GM21717 (cell line): ENCODE results near the gene NT5DC1.

Experiments used
- ATAC-seq: cut with Tn5 transposase; IDR thresholded peaks from one replicate; pipeline ENCODE4 v1.9.1; 2021; ENCODE audit warnings: mild to moderate bottlenecking, moderate library complexity; ENCODE audit not compliant: unreplicated experiment

NT5DC1 gene

GRCh38 chr6:116234689-116235088 lies 134.0 kb downstream of the NT5DC1 start:
- no peak for ATAC-seq

GRCh38 chr6:116238083-116238482 lies 137.4 kb downstream of the NT5DC1 start:
- ATAC-seq = no peak

- ATAC-seq = no peak
Measured at GRCh38 chr6:116239256-116239655, 138.6 kb downstream of the NT5DC1 start.

DNA sequence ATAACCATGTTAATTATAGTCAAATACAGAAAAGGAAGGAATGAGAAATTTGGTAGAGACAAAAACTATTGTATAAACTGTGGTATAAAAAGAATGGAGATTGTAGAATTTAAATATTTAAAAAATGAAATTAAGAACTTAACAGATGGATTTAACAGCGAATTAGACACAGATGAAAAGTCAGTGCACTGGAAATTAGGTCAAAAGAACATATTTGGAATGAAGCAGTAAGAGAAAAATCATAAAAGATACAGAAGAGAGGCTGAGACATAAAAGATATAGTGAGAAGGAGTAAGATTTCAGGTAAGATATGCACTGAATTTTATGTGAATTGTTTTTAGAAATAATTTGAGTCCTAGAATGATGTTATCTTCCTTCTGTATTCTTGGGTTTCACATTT lies 139.2 kb downstream of the NT5DC1 start:
- no peak for ATAC-seq

DNA sequence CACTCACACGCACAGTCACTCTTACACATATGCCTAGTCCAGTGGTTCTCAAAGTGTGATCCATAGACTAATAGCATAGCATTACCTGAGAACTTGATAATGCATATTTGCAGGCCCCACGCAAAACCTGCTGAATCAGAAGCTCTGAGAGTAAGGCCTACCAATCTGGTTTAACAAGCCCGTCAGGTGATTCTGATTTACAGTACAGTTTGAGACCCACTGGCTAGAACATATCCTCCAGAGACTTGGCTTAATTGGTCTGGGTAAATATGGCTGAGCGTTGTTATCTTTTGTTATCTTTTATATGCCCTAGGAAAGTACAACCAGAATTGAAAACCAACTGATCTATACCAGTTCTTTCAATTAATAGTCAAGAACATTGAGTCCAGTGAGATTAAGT lies 143.6 kb downstream of the NT5DC1 start:
- ATAC-seq = no peak

DNA sequence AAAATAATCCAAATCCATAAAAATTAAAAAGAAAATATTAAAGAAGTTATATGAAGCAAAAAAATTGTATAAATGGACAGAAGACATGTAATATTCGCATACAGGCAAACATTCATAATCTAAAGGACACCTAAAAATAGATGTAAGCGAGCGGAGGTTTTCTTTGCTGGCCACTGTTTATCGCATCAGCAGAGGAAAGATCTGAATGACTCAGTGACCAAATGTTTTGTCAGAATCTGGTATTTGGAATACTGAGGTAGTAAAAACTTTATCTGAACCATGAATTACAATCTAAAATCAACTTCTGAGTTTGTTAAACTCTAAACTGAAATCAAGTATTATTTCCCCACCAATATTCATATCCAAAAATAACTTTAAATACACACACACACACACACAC lies 145.4 kb downstream of the NT5DC1 start:
- no peak for ATAC-seq

DNA sequence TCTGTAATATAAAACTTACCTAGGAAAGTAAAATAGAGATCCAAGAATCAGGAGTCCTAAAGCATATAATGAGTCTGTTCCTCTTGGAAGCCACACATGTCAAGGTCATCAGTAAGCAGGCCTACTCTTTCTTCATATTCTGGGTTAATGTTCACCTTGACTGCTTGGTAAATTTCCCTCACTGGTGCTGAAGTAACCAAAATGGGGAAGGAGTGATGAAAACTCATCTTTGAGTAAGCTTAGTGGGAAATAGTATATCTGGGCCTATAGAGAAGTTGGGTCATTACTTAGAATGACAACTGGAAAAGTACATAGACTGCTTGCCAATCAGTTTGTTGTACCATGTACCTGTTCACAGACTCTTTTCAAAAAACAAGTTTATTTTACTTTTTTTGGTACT lies 146.6 kb downstream of the NT5DC1 start:
- no peak for ATAC-seq

DNA sequence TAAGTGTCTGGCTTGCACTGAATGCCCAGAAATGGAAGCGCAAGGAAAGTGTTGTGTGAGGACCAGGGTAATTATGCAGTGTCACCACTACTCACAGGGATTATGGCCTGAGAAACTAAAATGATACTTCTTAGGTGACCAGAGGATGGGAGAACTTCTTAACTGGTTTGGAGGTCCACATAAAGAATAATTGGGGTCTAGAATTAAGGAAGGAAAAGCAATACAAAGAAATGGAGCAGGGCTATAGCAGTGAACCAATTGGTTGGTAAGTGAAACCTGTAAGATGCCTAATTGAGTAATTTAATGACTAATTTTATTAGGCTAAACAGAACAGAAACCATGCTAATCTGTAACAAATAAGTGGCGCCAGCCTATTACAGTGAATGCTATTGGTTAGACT lies 147.9 kb downstream of the NT5DC1 start:
- no peak for ATAC-seq

- no peak for ATAC-seq
Measured at GRCh38 chr6:116251568-116252384, 151.1 kb downstream of the NT5DC1 start.

DNA sequence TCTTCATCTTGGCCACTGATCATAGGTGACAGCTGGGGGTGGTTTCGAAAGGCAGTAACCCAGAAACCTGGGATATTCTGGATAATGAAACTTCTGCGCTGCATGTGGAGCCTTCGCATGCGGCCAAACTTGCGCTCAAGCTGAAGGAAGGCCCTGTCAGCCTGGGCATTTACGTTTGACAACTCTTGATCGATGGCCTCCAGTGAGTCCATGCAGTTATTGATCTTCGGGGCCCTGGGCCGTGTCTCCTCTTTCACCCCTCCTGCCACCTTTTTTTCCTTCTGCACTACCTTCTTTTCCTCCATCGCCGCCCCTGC lies 152.5 kb downstream of the NT5DC1 start:
- no peak for ATAC-seq

DNA sequence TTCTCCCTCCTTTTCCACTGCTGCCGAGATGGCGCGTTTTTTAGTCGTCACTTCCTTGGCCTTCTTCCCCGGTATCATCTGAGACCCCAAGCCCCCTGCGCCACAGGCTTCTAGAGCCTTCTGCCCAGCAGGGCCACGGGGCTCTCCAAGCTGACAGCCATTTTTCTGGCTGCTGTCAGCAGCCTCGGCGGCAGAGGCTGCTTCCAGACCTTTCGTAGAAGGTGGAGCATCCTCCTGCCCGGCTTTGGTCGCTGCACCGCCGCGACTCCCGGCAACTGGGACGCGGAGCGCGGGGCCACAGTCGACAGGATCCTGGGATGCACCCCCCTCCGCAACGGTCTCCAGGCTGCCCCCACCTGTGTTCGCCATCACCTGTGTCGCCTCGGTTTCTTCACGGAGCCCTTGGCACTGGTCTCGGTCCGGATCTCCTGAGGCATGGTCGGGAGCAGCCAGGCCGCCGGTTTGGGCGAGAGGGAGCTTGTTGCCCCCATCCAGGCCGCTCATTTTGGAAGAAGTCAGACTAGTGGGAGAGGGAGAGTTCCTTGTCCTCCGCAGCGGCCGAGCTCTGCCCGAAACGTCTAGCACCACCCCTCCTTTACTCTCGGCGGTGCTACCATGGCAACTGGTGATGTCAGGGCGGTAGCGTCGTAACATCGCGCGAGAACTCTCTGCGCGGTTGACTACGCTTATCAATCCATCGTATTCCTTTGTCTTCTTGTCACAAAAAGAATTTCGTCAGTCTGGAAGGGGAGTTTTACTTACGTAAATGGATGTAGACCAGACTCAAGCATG lies 153.0 kb downstream of the NT5DC1 start, which contains the start of gene TSPYL4:
TSS of gene TSPYL4 (minus strand) at position 571 of the 792 bp plus-strand sequence. CDS start at position 504, 67 bp downstream.
- peak; percentile 100 for ATAC-seq

- peak; percentile 25 for ATAC-seq
Measured at GRCh38 chr6:116254297-116255056, 153.8 kb downstream of the NT5DC1 start.

DNA sequence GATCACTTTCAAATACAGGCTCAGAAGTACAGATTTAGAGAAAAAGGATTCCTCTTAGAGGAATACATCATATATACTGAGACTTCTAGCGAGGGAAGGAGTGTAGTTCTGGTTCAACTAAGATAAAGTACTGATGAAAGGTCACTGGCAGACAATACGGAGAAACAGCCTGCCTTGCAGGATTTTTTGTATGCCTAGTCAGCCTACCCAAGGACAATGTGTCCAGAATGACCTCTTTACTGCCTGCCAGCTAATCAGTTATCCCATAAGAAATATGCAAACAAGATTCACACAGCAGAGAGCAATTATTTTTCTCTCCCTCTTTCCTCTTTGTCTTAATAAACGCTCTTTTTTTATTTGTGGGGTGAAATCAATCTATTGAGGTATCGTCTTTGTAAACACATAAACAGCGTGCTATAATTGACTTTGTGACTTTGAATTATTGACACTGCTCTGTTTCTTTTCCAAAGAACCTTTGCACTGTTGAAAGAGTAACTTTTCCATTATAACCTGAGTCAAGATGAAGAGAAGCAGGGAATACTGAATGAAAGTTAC lies 154.7 kb downstream of the NT5DC1 start:
- ATAC-seq = no peak

- ATAC-seq = no peak
Measured at GRCh38 chr6:116256694-116257093, 156.0 kb downstream of the NT5DC1 start.

GRCh38 chr6:116258520-116258919 lies 157.9 kb downstream of the NT5DC1 start:
- no peak for ATAC-seq

- no peak for ATAC-seq
Measured at GRCh38 chr6:116263353-116263752, 162.7 kb downstream of the NT5DC1 start.

DNA sequence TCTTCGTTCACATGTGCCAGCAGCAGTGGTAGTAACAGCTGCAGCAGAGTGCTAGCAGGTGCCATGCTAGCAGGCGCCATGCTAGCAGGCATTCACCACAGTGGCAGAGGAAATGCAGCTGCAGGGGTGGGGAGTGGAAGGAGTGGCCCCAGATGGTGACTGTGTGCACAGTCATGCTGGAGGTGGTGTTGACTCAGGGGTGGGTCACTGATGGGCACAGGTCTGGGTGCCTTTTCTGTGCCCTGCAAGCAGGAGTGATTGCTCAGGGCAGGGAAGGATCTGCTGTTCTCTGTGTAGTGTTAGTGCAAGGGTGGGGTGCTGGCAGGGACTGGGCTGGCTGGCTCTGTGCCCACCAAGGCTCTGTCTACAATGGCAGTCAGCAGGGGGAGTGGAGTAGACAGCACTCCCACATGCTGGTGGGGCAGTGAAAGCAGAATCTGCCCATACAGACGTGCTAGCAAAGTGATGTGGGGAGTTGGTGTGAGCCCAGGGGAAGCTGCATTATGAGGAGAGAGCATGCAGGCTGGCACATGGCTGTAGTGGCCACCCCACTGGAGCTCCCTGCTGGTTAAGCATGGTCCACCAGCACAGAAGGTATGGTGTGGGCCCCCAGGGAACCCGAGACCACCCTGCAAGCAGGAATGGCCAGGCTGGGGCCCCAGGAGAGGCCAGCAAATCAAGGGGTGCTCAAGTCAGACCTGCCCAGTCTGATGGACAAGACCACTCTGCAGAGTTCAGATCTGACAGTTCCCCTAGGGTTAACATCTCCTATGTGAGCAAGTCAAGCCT lies 164.6 kb downstream of the NT5DC1 start:
- ATAC-seq = no peak

DNA sequence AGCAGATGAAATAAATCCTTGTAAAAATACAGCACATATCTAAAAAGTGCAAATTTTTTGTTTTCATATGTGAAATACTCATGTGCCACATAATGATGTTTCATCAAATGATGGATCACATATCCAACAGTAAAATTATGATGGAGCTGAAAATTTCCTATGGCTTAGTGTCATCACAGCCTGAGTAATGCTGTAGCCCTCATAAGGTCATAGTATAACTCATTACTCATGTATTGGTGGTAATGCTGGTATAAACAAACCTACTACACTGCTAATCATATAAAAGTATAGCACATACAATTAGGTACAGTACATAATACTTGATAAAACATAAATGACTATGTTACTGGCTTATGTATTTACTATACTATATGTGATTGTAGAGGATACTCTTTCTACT lies 166.2 kb downstream of the NT5DC1 start:
- ATAC-seq = no peak

DNA sequence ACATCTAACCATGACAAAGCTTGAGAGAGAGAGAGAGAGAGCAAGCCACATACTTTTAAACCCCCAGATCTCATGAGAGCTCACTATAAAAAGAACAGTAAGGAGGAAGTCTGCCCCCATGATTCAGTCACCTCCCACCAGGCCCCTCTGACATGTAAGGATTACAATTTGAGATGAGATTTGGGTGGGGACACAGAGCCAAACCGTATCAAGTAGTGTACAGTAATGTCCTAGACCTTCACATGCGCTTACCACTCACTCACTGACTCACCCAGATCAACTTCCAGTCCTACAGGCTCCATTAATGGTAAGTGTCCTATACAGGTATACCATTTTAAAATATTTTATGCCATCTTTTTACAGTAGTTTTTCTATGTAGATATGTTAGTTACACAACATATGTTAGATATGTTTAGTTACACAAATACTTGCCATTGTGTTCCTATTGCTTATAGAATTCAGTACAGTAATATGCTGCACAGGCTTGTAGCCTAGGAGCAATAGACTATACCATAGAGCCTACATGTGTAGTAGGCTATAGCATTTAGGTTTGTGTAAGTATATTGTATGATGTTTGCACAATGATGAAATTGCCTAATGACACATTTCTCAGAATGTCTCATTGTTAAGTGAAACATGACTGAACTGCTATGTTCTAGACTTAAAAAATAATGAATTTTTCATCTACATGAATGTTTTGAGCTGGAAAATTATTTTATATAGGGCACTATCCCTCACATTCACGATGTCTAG lies 167.4 kb downstream of the NT5DC1 start:
- ATAC-seq = no peak
